DMS153 (cell line): ENCODE measurements around the gene SHANK1.
"Not testable (repeated sequence)": the region's sequence is repeated elsewhere in the genome, so short reads cannot be mapped to it uniquely, and the experiment has no call there.

Experiments
- DNase-seq: peaks from one replicate; lab custom pipeline; 2025; lab: John Stamatoyannopoulos, UW

Gene SHANK1

DNA sequence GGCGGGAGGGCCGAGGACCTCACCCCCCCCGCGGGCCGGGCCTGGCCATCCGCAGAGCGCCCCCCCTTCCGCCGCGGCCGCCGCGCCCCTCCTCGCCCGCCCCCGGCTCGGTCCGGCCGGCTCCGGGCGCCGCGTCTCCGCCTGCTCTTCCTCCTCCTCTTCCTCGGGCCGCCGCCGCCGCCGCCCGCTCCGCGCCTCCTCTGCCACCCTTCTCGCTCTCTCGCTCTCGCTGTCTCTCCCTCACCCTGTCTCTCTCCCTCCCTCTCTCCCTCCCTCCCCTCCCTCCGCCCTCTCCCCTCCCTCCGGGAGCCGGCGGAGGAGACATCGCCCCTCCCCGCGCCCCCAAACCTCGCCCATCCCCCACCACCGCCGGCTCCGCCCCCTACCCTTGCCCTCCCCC, at the start of gene SHANK1:
SHANK1 (minus strand) TSS at position 237 of the 400 bp plus-strand sequence. CDS start 2,883 bp downstream, outside the sequence.
- DNase-seq = no peak

DNA sequence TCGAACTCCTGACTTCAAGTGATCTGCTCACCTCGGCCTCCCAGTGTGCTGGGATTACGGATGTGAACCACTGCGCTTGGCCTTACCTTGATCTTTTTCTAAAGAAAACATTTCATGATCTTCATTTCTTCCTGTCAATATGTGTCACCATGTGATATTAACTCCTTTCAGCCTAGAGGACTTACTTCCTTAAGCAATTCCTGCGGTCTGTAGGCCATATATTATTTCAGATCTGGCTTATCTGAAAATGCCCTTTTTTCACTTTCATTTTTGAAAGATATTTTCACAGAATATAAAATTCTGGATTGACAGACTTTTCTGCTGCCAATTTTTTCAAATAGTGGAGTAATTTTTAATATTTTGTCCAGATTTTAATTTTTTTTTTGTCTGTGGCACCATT, 48.7 kb upstream of the SHANK1 start:
- no peak for DNase-seq

DNA sequence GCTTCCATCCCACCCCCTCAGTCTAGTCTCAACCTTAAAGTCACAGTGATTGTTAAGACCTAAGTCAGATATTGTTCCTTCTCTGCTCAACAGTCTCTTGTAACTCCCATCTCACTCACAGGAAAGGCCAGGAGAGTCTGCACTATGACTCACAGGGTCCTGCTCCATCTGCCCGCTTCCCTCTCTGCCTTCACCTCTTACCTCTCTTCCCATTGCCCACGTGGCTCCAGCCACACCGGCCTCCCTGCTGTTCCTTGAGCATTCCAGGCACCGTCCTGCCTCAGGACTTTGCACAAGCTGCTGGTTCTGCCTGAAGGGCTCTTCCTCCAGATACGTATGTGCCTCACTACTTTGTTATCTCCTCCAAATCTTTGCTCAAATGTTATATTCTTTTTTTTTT, 47.7 kb upstream of the SHANK1 start:
- not testable (repeated sequence) for DNase-seq

DNA sequence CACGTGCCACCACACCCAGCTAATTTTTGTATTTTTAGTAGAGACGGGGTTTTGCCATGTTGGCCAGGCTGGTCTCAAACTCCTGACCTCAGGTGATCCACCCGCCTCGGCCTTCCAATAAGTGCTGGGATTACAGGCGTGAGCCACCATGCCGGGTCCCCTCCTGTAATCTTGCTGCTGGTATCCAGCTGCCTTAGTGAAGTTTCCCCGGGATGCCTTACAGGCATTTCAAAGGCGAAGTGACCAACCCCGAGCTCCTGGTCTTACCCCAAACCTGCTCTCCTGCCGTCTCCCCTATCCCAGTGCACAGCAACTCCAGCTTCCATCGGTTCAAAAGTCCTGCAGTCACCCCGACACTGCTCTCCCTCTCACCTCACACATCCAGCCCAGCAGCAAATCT, 47.1 kb upstream of the SHANK1 start:
- DNase-seq = not testable (repeated sequence)

DNA sequence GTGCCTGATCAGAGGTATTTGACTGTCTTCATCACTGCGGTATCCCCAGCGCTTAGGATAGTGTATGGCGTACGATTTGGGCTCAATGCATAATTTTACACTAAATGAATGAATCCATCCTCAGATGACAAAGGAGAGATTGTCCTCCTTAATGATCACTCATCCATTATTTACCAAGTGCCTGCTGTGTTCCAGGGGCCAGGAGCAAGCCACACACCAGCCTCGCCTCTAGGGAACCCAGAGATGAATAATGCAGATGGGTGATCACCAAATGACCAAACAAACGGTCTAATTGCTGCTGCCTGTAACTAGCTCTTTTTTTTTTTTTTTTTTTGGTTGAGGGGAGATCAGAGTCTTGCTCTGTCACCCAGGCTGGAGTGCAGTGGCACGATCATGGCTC, 44.8 kb upstream of the SHANK1 start:
- DNase-seq = no peak

DNA sequence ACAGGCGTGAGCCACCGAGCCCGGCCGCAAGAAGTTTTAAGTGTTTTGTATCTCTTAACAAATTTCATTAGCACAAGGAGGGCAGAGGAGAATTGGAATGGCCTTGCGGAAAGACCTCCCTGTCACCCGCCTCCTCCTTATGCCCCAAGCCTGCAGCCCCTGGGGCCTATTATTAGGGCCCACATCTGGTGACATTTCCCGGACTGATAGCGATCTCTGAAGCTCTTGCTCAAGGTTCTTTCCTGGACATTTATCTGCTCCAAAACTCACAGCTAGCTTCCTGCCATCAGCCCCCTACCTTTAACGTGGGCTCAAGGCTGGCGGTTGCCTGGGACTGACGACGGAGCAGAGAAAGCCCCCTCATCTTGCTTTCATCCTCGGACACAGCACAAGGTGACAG, 43.9 kb upstream of the SHANK1 start:
- DNase-seq = not testable (repeated sequence)

DNA sequence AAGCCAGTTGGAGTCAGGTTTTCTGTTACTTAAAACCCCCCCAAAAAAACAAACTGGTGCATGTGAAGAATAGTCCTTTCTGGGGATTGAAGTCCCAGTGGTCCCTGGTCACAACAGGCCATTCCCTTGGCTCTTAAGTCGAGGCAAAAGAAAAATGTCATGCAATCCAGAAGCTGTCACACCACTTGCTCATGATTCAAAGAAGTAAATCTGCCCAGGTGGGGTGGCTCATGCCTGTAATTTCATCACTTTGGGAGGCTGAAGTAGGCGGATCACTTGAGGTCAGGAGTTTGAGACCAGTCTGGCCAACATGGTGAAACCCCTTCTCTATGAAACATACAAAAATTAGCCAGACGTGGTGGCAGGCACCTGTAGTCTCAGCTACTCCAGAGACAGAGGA, 41.9 kb upstream of the SHANK1 start:
- DNase-seq = not testable (repeated sequence)

DNA sequence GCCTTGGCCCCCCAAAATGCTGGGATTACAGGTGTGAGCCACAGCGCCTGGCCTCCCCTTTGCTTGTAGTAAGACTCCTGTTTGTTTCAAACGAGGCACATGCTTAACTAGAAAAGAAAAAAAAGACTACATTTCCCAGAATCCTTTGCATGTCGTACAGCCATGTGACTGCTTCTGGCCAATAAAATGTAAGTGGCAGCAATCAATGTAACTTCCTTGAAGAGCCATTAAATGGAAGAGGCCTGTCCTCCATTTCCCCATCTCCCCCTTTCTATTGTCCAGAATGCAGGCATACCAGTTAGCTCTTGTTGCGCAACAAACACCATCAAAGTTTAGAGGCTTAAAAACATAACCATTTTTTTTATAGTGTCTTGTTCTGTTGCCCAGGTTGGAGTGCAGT, 40.3 kb upstream of the SHANK1 start:
- no peak for DNase-seq

DNA sequence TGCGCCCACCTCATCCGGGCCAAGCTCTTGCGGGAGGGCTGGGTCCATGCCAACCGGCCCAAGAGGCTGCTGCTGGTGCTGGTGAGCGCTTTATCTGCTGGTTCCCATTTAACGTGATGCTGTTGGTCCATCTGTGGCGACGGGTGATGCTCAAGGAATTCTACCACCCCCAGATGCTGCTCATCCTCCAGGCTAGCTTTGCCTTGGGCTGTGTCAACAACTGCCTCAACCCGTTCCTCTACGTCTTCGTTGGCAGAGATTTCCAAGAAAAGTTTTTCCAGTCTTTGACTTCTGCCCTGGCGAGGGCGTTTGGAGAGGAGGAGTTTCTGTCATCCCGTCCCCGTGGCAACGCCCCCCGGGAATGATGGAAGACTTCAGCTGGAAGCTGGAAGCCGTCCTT, 39.5 kb upstream of the SHANK1 start:
- not testable (repeated sequence) for DNase-seq

DNA sequence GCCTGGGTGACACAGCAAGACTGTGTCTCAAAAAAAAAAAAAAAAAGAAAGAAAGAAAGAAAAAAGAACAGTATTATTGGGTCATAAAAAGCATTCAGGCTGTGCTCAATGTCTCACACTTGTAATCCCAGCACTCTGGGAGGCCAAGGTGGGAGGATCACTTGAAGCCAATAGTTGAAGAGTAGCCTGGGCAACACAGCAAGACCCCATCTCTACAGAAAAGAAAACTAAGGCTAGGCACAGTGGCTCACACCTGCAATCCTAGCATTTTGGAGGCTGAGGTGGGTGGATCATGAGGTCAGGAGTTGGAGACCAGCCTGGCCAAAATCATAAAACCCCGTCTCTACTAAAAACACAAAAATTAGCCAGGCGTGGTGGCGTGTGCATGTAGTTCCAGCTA, 38.0 kb upstream of the SHANK1 start:
- DNase-seq = not testable (repeated sequence)

DNA sequence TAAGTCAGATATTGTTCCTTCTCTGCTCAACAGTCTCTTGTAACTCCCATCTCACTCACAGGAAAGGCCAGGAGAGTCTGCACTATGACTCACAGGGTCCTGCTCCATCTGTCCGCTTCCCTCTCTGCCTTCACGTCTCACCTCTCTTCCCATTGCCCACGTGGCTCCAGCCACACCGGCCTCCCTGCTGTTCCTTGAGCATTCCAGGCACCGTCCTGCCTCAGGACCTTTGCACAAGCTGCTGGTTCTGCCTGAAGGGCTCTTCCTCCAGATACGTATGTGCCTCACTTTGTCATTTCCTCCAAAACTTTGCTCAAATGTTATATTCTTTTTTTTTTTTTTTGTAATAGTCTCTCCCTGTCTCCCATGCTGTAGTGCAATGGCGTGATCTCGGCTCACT, 36.6 kb upstream of the SHANK1 start:
- not testable (repeated sequence) for DNase-seq

DNA sequence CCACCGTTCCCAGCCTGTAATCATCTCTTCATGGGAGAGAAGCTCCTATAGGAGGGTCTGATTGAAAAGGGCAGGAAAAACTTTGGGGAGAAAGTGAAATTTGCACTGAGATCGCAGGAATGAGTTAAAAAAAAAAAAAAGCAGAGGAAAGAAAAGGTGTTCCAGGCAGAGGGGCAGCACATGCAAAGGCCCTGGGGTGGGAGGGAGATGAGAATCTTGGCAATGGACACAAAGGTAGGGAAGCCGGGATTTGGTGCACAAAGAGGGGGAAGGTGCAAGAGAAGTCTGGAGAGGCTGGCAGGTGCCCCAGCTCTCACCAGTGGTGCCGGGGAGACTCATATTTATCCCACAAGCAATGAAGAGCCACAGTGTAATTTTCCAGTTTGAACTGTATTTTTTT, 34.3 kb upstream of the SHANK1 start:
- DNase-seq = no peak

DNA sequence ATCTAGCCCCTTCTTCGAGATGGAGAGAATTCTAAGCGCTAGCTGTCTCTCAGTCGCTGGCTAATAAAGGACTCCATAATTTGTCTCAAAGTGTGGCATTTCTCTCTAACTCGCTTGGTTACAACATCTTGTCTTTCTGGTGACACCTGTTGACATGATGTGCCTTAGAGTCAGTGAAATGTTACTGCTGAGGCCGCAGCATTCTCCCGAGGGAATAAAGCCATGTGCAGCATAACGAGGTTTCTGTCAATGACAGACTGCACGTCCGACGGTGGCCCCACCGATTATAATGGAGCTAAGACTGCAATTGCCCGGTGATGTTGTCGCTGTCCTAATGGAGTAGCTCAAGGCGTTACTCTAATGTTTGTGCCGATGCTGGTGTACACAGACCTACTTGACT, 30.4 kb upstream of the SHANK1 start:
- DNase-seq = no peak

DNA sequence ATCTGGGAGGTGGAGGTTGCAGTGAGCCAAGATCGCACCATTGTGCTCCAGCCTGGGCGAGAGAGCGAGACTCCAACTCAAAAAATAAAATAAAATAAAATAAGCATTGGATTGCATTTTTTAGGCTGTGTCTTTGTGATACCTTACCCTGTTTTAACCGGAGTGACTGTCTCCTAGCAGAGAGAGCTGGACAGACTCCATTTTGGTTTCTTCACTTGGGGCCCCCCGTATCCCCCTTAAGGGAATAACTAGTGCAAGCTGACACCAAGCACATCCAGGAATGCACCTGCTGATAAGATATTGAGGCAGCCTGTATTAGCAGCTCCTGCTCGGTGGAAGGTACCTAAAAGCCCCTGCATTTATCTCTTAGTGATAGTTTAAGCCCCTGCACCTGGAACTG, 29.9 kb upstream of the SHANK1 start:
- DNase-seq = no peak

DNA sequence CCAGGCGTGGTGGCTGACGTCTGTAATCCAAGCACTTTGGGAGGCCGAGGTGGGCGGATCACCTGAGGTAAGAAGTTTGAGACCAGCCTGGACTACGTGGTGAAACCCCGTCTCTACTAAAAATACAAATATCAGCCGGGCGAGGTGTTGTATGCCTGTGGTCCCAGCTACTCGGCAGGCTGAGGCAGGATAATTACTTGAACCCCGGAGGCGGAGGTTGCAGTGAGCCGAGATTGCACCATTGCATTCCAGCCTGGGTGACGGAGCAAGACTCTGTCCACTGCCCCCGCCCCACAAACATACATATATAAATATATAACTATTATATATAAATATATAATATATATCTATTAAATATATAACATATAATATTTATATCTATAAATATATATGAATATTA, 27.5 kb upstream of the SHANK1 start:
- DNase-seq = not testable (repeated sequence)

DNA sequence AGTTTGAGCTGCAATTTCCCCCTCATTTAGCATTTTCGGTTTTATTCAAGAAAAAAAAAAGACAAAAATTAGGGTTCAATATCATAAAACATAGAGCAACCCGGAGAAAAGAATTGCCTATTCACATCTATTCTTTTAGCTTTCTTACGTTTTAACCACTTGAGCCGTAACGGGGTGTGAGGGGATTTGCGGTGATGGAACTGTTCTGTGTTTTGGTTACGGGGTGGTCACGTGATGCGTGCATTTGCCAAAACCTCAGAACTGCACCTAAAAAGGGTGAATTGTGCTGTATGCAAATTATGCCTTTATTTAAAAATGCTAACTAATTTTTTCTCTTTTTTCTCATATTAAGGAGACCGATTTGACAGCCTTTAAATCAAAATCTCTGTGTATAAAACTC, 25.6 kb upstream of the SHANK1 start:
- DNase-seq = no peak

DNA sequence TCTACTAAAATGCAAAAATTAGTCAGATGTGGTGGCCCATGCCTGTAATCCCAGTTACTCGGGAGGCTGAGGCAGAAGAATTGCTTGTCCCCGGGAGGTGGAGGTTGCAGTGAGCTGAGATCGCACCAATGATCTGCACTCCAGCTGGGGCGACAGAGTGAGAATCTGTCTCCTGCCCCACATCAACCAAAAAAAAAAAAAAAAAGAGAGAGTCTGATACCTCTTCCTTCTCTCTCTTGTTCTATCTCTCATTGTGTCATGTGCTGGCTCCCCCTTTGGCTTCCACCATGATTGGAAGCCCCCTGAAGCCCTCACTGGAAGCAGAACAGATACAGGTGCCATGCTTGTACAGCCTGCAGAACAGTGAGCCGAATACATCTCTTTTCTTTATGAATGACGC, 23.9 kb upstream of the SHANK1 start:
- no peak for DNase-seq

DNA sequence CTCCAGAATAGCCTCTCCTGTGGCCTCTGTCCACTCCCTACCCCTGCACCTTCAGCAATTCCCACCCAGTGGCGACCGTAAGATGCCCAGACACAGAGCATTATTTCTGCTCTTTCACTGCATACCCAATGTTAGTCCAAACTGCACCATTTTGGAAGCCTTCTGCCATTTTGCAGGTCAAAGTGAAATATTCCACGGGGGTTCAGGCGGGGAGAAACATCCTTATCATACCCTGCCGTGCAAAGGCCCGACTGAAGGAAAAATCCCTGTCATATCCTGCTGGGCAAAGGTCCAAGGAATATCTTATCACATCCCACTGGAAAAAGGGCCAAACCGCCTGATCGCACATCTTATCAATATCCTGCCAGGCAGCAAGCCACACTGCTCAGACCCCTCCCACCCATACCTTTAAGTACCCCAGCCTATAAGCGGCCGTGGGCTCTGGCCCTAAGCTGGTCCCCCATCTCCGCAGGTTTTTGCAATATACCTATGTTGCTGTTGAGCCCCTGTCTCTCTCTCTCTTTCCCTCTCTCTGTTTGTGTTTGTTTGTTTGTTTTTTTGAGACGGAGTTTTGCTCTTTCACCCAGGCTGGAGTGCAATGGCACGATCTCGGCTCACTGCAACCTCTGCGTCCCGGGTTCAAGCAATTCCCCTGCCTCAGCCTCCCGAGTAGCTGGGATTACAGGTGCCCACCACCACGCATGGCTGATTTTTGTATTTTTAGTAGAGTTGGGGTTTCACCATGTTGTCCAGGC, 21.8 kb upstream of the SHANK1 start:
- no peak for DNase-seq

DNA sequence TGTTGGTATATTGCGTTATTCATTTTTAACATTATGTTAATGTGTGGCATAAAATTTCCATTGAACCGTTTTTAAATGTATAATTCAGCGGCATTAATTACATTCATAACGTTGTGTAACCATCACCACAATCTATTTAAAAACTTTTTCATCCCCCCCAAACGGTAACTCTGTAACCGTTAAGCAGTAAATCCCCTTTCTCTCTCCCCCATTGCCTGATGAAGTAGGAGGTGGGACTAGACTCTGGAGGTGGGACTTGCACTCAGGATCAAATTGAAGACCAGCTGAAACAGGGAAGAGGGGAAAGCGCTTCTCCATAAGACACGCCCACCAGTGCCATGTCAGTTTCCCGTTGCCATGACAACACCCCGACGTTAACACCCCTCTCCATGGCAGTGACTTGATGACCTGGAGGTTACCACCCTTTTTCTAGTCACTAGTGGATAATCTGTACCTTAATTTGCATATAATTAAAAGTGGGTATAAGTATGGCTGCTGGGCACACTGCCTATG, 20.4 kb upstream of the SHANK1 start:
- DNase-seq = no peak

DNA sequence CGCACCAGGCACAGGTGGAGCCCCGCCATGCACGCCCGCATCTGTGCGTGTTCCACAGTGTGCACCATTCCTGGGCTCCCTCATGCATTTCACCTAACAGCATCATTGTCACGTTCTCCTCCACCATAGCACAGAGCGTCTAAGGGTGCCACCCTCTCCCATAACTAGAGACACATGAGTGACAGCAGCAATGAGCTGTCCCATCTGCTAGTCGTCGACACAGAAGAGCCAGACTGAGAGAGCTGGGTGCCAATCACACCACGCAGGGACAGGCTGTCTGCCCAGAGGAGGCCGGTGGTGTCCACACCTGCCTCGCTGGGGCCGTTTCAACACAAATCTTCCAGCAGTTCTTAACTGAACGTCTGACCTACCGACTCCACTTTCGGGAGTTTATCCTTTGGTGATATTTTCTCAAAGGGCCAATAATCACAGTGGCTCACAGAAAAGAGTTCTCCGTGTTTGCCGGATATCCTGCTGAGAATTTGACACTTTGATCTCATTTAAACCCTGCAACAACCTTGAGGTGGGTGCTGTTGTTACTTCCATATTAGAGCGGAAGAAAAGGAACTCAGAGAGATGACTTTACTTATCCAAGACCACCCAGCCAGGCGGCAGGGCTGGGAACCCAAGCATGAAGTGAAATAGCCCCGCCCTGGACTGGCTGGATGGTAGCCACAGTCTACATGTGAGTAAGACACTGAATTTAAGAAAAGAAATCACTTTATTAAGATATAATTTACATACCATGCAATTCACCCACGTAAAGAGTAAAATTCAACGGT, 19.7 kb upstream of the SHANK1 start:
- DNase-seq = no peak

DNA sequence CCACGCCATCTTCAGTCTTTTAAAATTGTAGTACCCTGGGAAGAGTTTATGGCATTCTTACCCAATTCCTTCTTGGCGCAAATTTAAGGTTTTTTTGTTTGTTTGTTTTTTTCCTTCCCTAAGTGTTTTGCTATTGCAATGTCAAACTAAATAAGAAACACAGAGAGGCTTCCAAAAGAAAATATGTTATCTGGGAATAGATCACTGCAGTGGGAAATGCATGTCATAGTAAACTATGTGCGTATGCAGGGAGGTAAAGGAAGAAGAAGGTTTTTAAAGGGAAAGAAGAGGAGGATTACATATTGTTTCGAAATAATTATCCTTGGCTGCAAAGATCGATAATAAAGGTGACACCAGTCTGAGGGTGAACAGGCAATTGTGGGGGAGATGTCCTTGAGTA, 16.7 kb upstream of the SHANK1 start:
- DNase-seq = no peak

DNA sequence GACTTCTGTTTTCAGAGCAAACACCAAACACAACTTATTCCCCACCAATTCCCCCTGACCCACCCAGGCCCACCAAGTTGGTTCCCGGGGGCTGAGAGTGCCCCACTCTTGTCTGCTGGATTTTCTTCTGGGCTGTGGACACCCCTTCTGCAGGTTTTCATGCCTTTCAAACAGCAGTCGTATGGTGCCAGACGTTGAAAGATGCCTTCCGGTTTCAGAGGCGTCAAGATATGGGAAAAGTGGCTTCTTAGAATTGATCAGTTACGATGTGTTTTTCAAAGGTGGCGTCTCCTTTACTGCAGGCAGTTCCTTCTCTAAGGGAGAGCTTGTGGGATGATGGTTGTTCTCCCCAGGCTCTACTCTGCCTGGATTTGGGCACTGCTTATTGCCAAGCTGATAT, 16.3 kb upstream of the SHANK1 start:
- no peak for DNase-seq

DNA sequence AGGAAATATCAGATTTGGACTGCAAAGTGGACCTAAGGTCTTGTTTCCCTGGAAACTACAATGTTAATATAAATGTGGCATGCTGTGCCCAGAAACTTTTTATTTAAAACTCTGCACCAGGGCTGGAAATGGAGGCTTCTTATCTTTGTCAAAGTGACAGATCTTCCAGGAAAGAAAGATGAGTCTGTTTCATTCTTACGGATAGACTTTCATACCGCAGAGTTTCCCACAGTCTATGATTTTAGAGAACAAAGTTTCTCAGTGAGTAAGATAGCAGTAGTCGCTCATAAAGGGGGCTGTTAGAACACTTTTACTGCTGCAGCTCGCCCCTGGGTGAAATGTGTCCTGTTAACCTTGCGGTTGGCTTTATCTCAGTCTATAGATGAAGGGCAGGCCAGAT, 10.3 kb upstream of the SHANK1 start:
- no peak for DNase-seq
